Osteocyte (in vitro differentiated cells): Measurements from ENCODE around the gene MYO18B. TPM values are rescaled to one million over a fixed set of nuclear protein-coding genes. Genes with fewer than 3 reads are reported as not detected.

Source experiments
- DNase-seq: peaks from one replicate; pipeline ENCODE4 v3.0.0; 2021; ENCODE audit warnings: mixed read lengths; ENCODE audit not compliant: unreplicated experiment; ENCODE audit errors: extremely low spot score
- H3K27ac Mint-ChIP-seq: one replicate; pipeline ENCODE4 v1.8.0; 2021; ENCODE audit warnings: mild to moderate bottlenecking, mixed read lengths; ENCODE audit not compliant: unreplicated experiment
- H3K27me3 Mint-ChIP-seq: one replicate; pipeline ENCODE4 v1.8.0; 2021; ENCODE audit warnings: mixed read lengths; ENCODE audit not compliant: unreplicated experiment
- H3K36me3 Mint-ChIP-seq: one replicate; pipeline ENCODE4 v1.8.0; 2021; ENCODE audit warnings: mixed read lengths; ENCODE audit not compliant: unreplicated experiment
- H3K4me1 Mint-ChIP-seq: one replicate; pipeline ENCODE4 v1.8.0; 2021; ENCODE audit warnings: mixed read lengths; ENCODE audit not compliant: unreplicated experiment
- H3K4me3 Mint-ChIP-seq: one replicate; pipeline ENCODE4 v1.8.0; 2021; ENCODE audit warnings: mild to moderate bottlenecking, moderate library complexity, mixed read lengths; ENCODE audit not compliant: unreplicated experiment
- H3K9me3 Mint-ChIP-seq: one replicate; pipeline ENCODE4 v1.8.0; 2021; ENCODE audit warnings: mixed read lengths; ENCODE audit not compliant: unreplicated experiment
- total RNA-seq: library from RNA; stranded (reverse); gene quantifications from 2 replicates; pipeline ENCODE4 v1.2.1, GENCODE V29; 2021
- TF ChIP-seq, protein P1 (sequence below): fragments of 200-600 bp; sonication (generic); IDR thresholded peaks from 2 replicates; pipeline ENCODE4 v1.5.0; 2021; ENCODE audit warnings: antibody characterized with exemption, mild to moderate bottlenecking, moderate library complexity

The MYO18B gene
- total RNA-seq, 1 donor from 2014 or later = not detected

DNA sequence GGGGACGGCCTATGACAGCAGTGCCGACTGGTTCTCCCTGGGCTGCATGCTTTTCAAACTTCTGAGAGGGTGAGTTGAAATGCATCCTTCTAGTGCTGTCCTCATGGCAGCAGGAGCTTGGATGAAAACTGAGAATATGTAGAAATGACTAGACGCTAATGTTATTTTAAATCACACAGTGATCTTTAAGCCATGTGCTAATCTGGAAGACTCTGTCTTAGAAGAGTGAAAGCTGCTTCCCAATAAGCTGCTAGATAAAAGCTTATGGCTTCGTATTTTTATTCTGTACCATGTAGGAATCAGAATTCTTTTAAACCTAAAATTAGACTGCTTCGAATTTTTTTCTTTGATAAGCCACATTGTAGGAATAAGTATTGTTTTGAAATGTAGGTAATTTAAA, 46.8 kb upstream of the MYO18B start:
- Mint-ChIP-seq H3K36me3 (no peaks in the 10 kb centered on the region), H3K4me1 (no peaks in the 10 kb centered on the region), H3K27me3 (no peaks in the 10 kb centered on the region), H3K27ac (no peak overlapping the region), H3K9me3 (no peaks in the 10 kb centered on the region), H3K4me3 (no peak overlapping the region)
- TF ChIP-seq, protein P1, sequence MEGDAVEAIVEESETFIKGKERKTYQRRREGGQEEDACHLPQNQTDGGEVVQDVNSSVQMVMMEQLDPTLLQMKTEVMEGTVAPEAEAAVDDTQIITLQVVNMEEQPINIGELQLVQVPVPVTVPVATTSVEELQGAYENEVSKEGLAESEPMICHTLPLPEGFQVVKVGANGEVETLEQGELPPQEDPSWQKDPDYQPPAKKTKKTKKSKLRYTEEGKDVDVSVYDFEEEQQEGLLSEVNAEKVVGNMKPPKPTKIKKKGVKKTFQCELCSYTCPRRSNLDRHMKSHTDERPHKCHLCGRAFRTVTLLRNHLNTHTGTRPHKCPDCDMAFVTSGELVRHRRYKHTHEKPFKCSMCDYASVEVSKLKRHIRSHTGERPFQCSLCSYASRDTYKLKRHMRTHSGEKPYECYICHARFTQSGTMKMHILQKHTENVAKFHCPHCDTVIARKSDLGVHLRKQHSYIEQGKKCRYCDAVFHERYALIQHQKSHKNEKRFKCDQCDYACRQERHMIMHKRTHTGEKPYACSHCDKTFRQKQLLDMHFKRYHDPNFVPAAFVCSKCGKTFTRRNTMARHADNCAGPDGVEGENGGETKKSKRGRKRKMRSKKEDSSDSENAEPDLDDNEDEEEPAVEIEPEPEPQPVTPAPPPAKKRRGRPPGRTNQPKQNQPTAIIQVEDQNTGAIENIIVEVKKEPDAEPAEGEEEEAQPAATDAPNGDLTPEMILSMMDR = no peak
- no peak for DNase-seq

DNA sequence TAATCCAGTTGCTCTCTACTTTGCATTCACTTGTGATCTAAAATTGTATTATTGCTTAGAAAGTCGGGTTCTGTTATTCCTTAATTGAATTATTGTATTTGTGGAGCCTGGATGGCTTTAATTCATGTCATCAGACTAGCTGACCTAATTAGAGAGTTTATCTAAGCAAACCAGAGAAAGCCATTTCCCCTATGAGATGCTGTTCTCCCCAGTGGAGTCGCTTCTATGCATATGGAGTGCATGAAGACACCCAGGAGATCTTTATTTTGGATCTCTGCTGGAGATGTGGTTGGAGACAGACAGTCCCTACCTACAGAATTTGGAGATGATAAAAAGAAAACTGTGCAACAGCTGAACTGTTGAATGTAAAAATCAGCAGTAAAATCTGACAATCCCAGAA, 45.2 kb upstream of the MYO18B start:
- Mint-ChIP-seq H3K27me3 (no peaks in the 10 kb centered on the region), H3K27ac (no peak overlapping the region), H3K4me3 (no peak overlapping the region), H3K9me3 (no peaks in the 10 kb centered on the region), H3K36me3 (no peaks in the 10 kb centered on the region), H3K4me1 (peaks cover 7% of the 10 kb centered on the region)
- no peak for DNase-seq
- TF ChIP-seq, protein P1 = no peak

DNA sequence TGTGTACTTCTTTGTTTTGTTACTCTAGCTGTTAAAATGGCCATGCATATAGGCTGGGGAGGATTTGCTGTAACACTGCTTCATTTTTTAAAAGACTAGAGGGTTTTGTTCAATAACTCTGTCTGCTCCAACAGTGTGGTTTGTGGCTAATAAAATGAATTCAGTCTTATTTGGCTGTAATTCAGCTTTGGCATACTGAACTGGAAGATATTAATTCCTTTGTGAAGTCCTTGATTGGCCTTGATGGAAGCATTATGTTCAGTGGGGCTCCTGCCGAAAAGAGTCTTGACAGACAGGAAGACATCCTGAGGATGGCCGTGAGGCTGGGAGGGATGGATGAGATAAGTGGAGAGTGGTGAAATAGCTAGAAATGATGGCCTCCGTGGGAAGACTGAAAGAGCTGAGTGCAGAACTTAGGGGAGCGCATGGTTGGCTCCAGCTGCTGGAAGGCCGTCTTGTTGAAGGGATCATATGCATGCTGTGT, 44.8 kb upstream of the MYO18B start:
- H3K4me3 Mint-ChIP-seq = no peak overlapping the region
- H3K27ac Mint-ChIP-seq = no peak overlapping the region
- DNase-seq = no peak
- H3K4me1 Mint-ChIP-seq = peaks cover 9% of the 10 kb centered on the region
- H3K36me3 Mint-ChIP-seq = no peaks in the 10 kb centered on the region
- H3K9me3 Mint-ChIP-seq = no peaks in the 10 kb centered on the region
- TF ChIP-seq, protein P1 = no peak
- no peaks in the 10 kb centered on the region for H3K27me3 Mint-ChIP-seq

GRCh38 chr22:25697978-25698377, 44.0 kb upstream of the MYO18B start:
- Mint-ChIP-seq H3K27me3 (no peaks in the 10 kb centered on the region), H3K9me3 (no peaks in the 10 kb centered on the region), H3K4me1 (peaks cover 9% of the 10 kb centered on the region), H3K27ac (no peak overlapping the region), H3K4me3 (no peak overlapping the region), H3K36me3 (no peaks in the 10 kb centered on the region)
- TF ChIP-seq, protein P1 = no peak
- DNase-seq = no peak

DNA sequence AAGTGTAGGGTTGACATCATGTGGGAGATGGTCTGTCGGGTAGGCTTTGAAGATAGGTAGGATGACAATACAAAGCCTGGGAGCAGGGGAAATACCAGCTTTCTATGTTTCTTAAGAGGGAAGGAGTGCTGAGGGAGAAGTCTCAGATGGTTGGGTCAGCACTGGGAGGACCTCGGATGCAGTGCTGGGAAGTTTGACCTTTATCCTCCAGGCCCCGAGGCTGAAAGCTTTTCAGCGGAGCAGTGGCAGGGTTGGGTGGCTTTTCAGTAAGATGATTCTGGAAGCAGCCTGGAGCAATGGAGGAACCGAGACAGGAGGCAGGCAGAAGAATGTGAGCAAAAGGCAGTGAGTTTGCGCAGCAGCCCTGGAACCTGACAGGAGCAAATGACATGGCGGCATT, 43.5 kb upstream of the MYO18B start:
- no peak for DNase-seq
- TF ChIP-seq, protein P1 = no peak
- Mint-ChIP-seq H3K27me3 (no peaks in the 10 kb centered on the region), H3K4me3 (no peak overlapping the region), H3K4me1 (peaks cover 9% of the 10 kb centered on the region), H3K27ac (no peak overlapping the region), H3K36me3 (no peaks in the 10 kb centered on the region), H3K9me3 (no peaks in the 10 kb centered on the region)
